Neuronal stem cell (in vitro differentiated cells): ENCODE results near the gene HS3ST3A1. TPM values are rescaled to one million over a fixed set of nuclear protein-coding genes. Genes with fewer than 3 reads are reported as not detected.

ENCODE experiments used
- DNase-seq: peaks from one replicate; pipeline ENCODE4 v3.0.0-alpha.2; 2013; ENCODE audit warnings: low spot score
- H2AFZ ChIP-seq: one replicate; pipeline ENCODE4 v1.6.1; 2013; ENCODE audit warnings: mild to moderate bottlenecking, low read length, inconsistent platforms
- H2AK5ac ChIP-seq: 2 replicates; pipeline ENCODE4 v1.6.1; 2013; ENCODE audit warnings: low read depth, mild to moderate bottlenecking, inconsistent platforms, low read length, moderate library complexity, mixed read lengths
- H2BK120ac ChIP-seq: 2 replicates; pipeline ENCODE4 v1.6.1; 2013; ENCODE audit warnings: low read depth, mild to moderate bottlenecking, inconsistent platforms, low read length, moderate library complexity, mixed read lengths
- H2BK12ac ChIP-seq: one replicate; pipeline ENCODE4 v1.6.1; 2013; ENCODE audit warnings: low read length, inconsistent platforms
- H2BK15ac ChIP-seq: 2 replicates; pipeline ENCODE4 v1.6.1; 2013; ENCODE audit warnings: mild to moderate bottlenecking, low read length, inconsistent platforms, mixed read lengths
- H2BK5ac ChIP-seq: one replicate; pipeline ENCODE4 v1.6.1; 2013; ENCODE audit warnings: inconsistent platforms, mild to moderate bottlenecking, low read length, moderate library complexity
- H3K14ac ChIP-seq: one replicate; pipeline ENCODE4 v1.6.1; 2013; ENCODE audit warnings: low read length, inconsistent platforms
- H3K18ac ChIP-seq: 2 replicates; pipeline ENCODE4 v1.6.1; 2013; ENCODE audit warnings: low read length, inconsistent platforms
- H3K23ac ChIP-seq: 2 replicates; pipeline ENCODE4 v1.6.1; 2013; ENCODE audit warnings: low read depth, mild to moderate bottlenecking, mixed read lengths, low read length, inconsistent platforms; ENCODE audit not compliant: poor library complexity
- H3K27ac ChIP-seq: replicated peaks from 3 replicates; pipeline ENCODE4 v1.5.1; 2013; ENCODE audit warnings: low read length, inconsistent platforms
- H3K27me3 ChIP-seq, 3 experiments: 2 replicates each; pipeline ENCODE4 v1.6.1; 2013; ENCODE audit warnings: low read length in 3 of 3, mild to moderate bottlenecking in 2 of 3, inconsistent platforms in 1 of 3, low read depth in 1 of 3, mixed read lengths in 1 of 3, moderate library complexity in 1 of 3; ENCODE audit not compliant: control insufficient read depth in 3 of 3, insufficient read depth in 3 of 3
- H3K36me3 ChIP-seq, 2 donors: replicated peaks in 1 of 2; 2 replicates each; pipeline ENCODE4 v1.6.1; 2013; ENCODE audit warnings: low read length in 2 of 2; ENCODE audit not compliant: control insufficient read depth in 2 of 2, insufficient read depth in 2 of 2
- H3K4ac ChIP-seq: 2 replicates; pipeline ENCODE4 v1.6.1; 2013; ENCODE audit warnings: inconsistent platforms, mild to moderate bottlenecking, low read length, moderate library complexity
- H3K4me1 ChIP-seq, 2 donors: 1 replicate in 1 of 2; 2 replicates in 1 of 2; pipeline ENCODE4 v1.6.1; 2013; ENCODE audit warnings: low read length in 2 of 2, low read depth in 1 of 2; ENCODE audit not compliant: control insufficient read depth in 2 of 2, insufficient read depth in 1 of 2
- H3K4me2 ChIP-seq: one replicate; pipeline ENCODE4 v1.6.1; 2013; ENCODE audit warnings: mild to moderate bottlenecking, low read length, inconsistent platforms; ENCODE audit not compliant: insufficient read depth, poor library complexity, severe bottlenecking
- H3K4me3 ChIP-seq, 2 donors: 2 replicates each; pipeline ENCODE4 v1.5.1; 2013; ENCODE audit warnings: low read length in 2 of 2, mild to moderate bottlenecking in 2 of 2, inconsistent platforms in 1 of 2, moderate library complexity in 1 of 2
- H3K79me1 ChIP-seq: one replicate; pipeline ENCODE4 v1.6.1; 2013; ENCODE audit warnings: low read depth, mild to moderate bottlenecking, inconsistent platforms, low read length, moderate library complexity
- H3K9ac ChIP-seq: one replicate; pipeline ENCODE4 v1.6.1; 2013; ENCODE audit warnings: mild to moderate bottlenecking, low read depth, low read length, inconsistent platforms; ENCODE audit not compliant: poor library complexity
- H3K9me3 ChIP-seq, 2 donors: replicated peaks in 1 of 2; 2 replicates each; pipeline versions ENCODE3 to v1.6.1; 2013; ENCODE audit warnings: low read length in 2 of 2, mild to moderate bottlenecking in 2 of 2, inconsistent platforms in 1 of 2, low read depth in 1 of 2, mixed read lengths in 1 of 2, moderate library complexity in 1 of 2; ENCODE audit not compliant: control insufficient read depth in 2 of 2, insufficient read depth in 1 of 2
- H4K8ac ChIP-seq: one replicate; pipeline ENCODE4 v1.6.1; 2013; ENCODE audit warnings: low read depth, mild to moderate bottlenecking, inconsistent platforms, low read length, moderate library complexity
- H4K91ac ChIP-seq: one replicate; pipeline ENCODE4 v1.6.1; 2013; ENCODE audit warnings: low read length, low read depth, mild to moderate bottlenecking, inconsistent platforms; ENCODE audit not compliant: poor library complexity
- WGBS, 2 donors: extraction: QIAGEN DNeasy Blood & Tissue Kit; methylation state at CpG; one replicate each; pipeline ENCODE4 v1.1.7; 2013; ENCODE audit warnings: missing lambda C conversion rate in 2 of 2, mixed read lengths in 1 of 2; ENCODE audit not compliant: insufficient read length in 2 of 2, insufficient replicate concordance in 1 of 2; ENCODE audit errors: extremely low coverage in 2 of 2; 5-methylcytosine and 5-hydroxymethylcytosine counted together
- polyA plus RNA-seq, 2 experiments: library from polyadenylated mRNA; stranded (reverse); fragments of 200-250 nt; gene quantifications; one replicate each; pipeline ENCODE4 v1.2.3, GENCODE V29; 2013

The HS3ST3A1 gene
- polyA plus RNA-seq (2013, experiment 1 of 2), result 12.8 TPM
- 13.0 TPM for polyA plus RNA-seq (2013, experiment 2 of 2)

GRCh38 chr17:13601776-13602551 is at the start of gene HS3ST3A1:
HS3ST3A1 (minus strand) TSS chr17:13601929; CDS start chr17:13601129, 800 bp downstream.
- no CpG with 5 or more reads among the region's 61 CpGs for WGBS, 2 donors
- Histone ChIP-seq H2BK120ac (peak within 1 kb of the TSS; percentile 61), H3K4me2 (peak within 1 kb of the TSS; percentile 98), H3K79me1 (no peaks in the 10 kb centered on the region), H2BK15ac (peak within 1 kb of the TSS; percentile 79), H2BK5ac (peak within 1 kb of the TSS; percentile 56), H2BK12ac (peak within 1 kb of the TSS; percentile 14), H4K91ac (no peak within 1 kb of the TSS), H3K36me3 (peaks cover 0 to 10% of the 10 kb centered on the region in 2 donors), H3K4me1 (peaks cover 2 to 8% of the 10 kb centered on the region in 2 donors), H3K27ac (peak within 1 kb of the TSS; percentile 23), H3K9me3 (peaks cover 0 to 2% of the 10 kb centered on the region in 2 donors), H3K4me3 (peak within 1 kb of the TSS; percentile 90 to 94), H2AK5ac (peak within 1 kb of the TSS; percentile 11), H3K4ac (no peak within 1 kb of the TSS), H3K18ac (peak within 1 kb of the TSS; percentile 95), H3K9ac (peak within 1 kb of the TSS; percentile 93), H3K14ac (no peak within 1 kb of the TSS), H2AFZ (peak within 1 kb of the TSS; percentile 88), H3K27me3 (peaks cover 0 to 8% (median 0%) of the 10 kb centered on the region in 3 experiments), H4K8ac (no peak within 1 kb of the TSS), H3K23ac (peak within 1 kb of the TSS; percentile 68)
- peak; percentile 85 for DNase-seq

GRCh38 chr17:13650096-13650675 is 48.5 kb upstream of the HS3ST3A1 start:
- peaks cover 4 to 7% of the 10 kb centered on the region in 2 donors for H3K4me1 ChIP-seq
- H3K27ac ChIP-seq, result no peak overlapping the region
- no peak overlapping the region for H2AFZ ChIP-seq

GRCh38 chr17:13647543-13648021 is 45.9 kb upstream of the HS3ST3A1 start:
- Histone ChIP-seq H3K18ac (peak overlapping the region; percentile 17), H2AK5ac (no peak overlapping the region), H3K23ac (no peak overlapping the region), H3K9me3 (no peaks in the 10 kb centered on the region), H3K4ac (no peak overlapping the region), H2BK120ac (no peak overlapping the region), H2BK15ac (no peak overlapping the region), H3K4me1 (peaks cover 10 to 19% of the 10 kb centered on the region in 2 donors), H2BK5ac (no peak overlapping the region), H3K27ac (no peak overlapping the region), H3K14ac (no peak overlapping the region), H3K36me3 (no peaks in the 10 kb centered on the region), H4K8ac (no peak overlapping the region), H3K27me3 (no peaks in the 10 kb centered on the region), H3K9ac (no peak overlapping the region), H3K79me1 (no peaks in the 10 kb centered on the region), H3K4me3 (no peak overlapping the region), H2AFZ (peak overlapping the region; percentile 87), H2BK12ac (peak overlapping the region; percentile 17), H4K91ac (no peak overlapping the region), H3K4me2 (no peak overlapping the region)
- WGBS, 2 donors, result no CpG with 5 or more reads among the region's 6 CpGs
- no peak for DNase-seq

More at GRCh38 chr17:13650096-13650675, 48.5 kb upstream of the HS3ST3A1 start:
- Histone ChIP-seq H3K79me1 (no peaks in the 10 kb centered on the region), H3K27me3 (no peaks in the 10 kb centered on the region), H2AK5ac (no peak overlapping the region), H2BK5ac (no peak overlapping the region), H3K23ac (no peak overlapping the region), H3K4me2 (no peak overlapping the region), H2BK12ac (no peak overlapping the region), H2BK15ac (no peak overlapping the region), H3K36me3 (no peaks in the 10 kb centered on the region), H4K91ac (no peak overlapping the region), H3K4ac (no peak overlapping the region), H3K4me3 (no peak overlapping the region), H3K18ac (no peak overlapping the region), H3K14ac (no peak overlapping the region), H3K9ac (no peak overlapping the region), H3K9me3 (no peaks in the 10 kb centered on the region), H4K8ac (no peak overlapping the region), H2BK120ac (no peak overlapping the region)
- DNase-seq, result no peak
- WGBS, 2 donors, result no CpG with 5 or more reads among the region's 4 CpGs

- WGBS, 2 donors, result no CpG with 5 or more reads among the region's 5 CpGs
- no peak overlapping the region for H2BK12ac ChIP-seq
- no peak overlapping the region for H4K91ac ChIP-seq
Observed at GRCh38 chr17:13646969-13647542, 45.3 kb upstream of the HS3ST3A1 start.

More at GRCh38 chr17:13646969-13647542, 45.3 kb upstream of the HS3ST3A1 start:
- Histone ChIP-seq H3K9me3 (no peaks in the 10 kb centered on the region), H3K27ac (no peak overlapping the region), H2BK5ac (no peak overlapping the region), H2BK15ac (no peak overlapping the region), H4K8ac (no peak overlapping the region), H3K27me3 (no peaks in the 10 kb centered on the region), H2BK120ac (no peak overlapping the region), H3K18ac (no peak overlapping the region), H2AFZ (peak overlapping the region; percentile 87), H3K36me3 (no peaks in the 10 kb centered on the region), H2AK5ac (no peak overlapping the region), H3K23ac (no peak overlapping the region), H3K9ac (no peak overlapping the region), H3K4me3 (no peak overlapping the region), H3K4me1 (peaks cover 12 to 24% of the 10 kb centered on the region in 2 donors), H3K79me1 (no peaks in the 10 kb centered on the region), H3K4ac (no peak overlapping the region), H3K4me2 (no peak overlapping the region), H3K14ac (no peak overlapping the region)
- DNase-seq, result no peak
